Activated CD8-positive, alpha-beta memory T cell treated with anti-CD3 and anti-CD28 coated beads, Interleukin-2, amount 50 U/mL, for 4 hours (primary cell): ENCODE results near the gene BMPR1A.
A peak's percentile ranks its signal among the peaks of the same experiment; 100 is the strongest.
"Not testable (repeated sequence)": the region's sequence is repeated elsewhere in the genome, so short reads cannot be mapped to it uniquely, and the experiment has no call there.

Experiments
- DNase-seq: peaks from one replicate; pipeline ENCODE4 v3.0.0-alpha.2; 2020

BMPR1A gene

DNA sequence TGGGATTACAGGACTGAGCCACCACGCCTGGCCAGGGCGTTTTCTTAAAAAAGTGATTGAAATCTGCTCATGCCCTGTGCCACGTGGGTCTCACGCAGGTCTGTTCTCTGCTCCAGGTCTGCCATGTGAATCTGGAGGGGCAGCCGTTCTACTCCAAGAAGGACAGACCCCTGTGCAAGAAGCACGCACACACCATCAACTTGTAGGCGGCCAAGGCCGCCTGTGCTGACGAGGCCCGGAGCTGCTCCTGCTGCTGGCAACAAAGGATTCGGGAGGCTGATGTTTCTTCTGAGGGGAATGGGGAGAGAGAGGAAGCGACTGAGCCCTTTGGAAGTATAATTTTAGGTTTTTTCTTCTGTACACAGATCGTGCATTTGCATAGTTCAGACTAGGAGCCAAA is 23.6 kb upstream of the BMPR1A start:
- no peak for DNase-seq

DNA sequence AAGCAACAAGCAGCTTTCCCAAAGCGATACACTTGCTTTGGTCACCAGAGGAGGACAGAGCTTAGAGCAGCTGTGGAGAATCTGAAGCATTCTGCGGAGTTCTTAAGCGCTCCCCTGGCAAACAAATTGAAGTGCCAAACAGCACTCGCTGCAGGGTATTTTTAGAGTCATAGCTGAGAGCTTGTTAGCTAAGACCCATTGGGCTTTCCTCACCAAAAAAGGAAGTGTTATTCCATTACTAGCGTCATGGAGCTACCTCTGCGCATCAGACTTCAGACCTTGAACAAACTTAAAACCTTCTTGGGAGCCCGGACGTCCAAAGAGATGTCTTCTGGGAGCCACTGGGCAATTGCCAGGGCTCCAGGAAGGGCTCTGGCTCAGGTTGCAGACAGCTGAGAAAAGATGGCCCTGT is 23.2 kb upstream of the BMPR1A start:
- no peak for DNase-seq

DNA sequence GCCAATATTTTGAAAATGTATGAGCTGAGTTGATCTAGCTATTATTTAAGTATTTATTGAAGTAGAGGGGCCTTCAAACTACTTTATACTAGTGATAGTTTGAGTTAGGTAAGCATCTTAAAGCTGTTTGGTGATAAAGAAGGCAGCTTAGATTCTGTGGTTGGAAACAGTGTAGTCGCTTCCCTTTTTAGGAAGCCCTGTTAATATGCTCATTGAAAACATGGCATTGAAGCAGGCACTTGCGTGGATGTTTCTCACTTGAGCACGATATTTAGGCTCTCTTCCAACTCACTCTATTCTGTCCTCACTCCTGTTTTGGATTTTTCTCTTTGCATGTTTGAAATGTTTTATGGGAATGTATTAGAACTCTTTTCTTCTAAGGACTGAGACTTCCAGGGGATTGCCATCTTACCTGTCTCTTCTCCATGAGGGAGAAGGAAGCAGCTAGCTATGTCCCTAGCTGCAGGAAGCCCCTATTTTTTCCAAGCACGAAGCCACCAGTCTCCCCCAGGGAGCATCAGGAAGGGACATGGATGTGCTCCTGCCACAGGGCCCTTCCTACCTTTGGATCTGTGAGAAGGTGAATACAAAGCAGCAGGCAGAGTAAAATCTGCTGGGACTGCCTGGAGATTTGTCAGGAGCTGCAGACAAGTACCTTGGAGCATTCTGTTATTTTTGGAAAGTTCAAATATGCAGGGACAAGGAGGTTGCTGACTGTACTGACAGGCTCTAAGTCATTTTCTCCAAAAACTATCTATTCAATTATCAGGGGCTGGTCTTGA is 22.0 kb upstream of the BMPR1A start:
- no peak for DNase-seq

DNA sequence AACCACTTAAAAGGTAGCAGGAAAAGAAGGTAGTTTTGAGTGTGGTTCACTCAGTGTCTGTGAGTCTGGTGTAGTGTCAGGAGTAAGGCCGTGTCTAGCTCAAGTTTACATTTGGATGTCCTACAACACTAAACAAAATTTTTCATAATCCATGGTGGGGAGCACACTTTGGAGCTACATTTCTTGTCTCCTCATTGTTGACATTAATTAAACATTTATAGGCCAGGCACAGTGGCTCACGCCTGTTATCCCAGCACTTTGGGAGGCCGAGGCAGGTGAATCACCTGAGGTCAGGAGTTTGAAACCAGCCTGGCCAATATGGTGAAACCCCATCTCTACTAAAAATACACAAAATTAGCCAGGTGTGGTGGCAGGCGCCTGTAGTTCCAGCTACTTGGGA is 21.1 kb upstream of the BMPR1A start:
- DNase-seq = not testable (repeated sequence)

DNA sequence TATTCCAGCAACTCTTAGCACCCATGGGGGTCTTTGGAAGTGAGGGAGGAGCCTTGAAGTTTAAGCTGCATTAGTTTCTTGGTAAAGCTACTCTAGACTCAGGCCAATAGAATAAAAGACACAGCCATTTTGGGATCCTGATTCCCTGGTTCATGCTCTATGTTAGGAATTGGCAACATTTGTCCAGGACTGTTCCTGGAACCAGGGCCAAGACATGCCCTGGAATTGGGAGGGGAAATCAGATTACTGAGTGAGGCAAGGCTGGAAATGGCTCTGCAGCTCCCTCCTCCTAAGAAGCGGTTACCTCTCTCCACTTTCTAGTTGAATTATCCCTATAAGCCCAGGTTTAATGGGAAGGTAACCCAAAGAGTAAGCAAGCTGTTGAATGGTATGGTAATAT is 14.2 kb upstream of the BMPR1A start:
- no peak for DNase-seq

DNA sequence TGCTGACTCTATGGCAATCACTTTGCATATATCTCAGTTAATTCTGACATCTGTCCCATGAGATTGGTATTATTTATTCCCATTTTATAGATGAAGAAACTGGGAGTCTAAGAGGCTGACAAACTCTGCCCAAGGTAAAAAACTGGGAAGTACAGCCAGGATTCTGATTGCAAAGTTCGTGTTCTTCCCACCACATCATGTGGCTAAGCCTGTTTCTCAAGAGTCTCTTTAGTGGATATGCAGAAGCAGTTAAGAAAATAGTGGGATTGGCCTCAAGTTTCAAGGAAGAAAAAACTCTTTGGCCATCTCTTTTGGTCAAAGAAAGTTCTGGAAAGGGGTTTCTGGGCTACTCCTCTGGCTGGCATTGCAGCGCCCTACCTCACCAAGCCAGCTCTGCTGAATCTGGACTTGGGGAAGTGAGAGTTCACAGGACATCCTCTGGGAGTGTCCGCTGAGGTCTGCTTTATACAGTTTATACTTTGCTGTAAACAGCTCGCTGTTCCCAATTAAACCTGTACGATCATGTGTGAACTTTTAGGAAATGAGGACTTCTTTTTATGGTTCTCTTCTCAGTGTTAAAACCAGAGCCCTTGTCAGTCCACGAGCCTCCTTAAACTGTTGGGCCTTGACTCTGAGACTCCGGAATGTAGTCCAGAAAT is 12.2 kb upstream of the BMPR1A start:
- DNase-seq = no peak

DNA sequence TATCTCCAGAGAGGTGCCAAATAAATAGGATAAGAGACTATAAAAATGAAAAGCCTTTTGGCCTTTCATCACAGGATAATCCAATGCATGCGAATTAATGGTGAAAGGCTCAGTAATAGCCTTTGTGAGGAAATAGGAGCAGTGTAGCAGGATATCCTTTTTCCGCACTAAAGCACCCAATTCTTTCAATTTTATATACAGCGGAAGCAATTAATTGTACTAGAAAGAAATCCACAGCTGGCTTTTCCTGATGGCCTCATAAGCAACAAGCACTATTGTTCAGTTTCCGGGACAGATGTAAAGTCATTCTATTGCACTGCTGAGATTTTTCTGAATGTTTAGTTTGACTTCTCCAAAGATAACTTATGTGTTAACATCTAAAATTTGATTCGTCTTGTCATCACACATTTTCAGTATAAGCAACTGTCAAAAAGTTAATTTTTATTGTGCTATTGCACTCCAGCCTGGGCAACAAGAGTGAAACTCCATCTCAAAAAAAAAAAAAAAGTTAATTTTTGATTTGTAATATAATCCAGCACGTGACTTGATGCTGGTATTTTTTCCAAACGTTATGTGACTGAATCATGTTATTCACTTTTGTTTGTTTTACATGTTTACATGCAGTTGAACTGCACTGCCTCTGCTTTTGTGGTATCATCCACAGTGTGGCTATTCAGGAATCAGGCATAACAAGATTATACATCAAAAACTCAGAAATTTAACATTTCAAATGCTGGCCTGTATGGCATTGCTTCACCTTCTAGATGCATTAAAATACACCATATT is 8.4 kb upstream of the BMPR1A start:
- no peak for DNase-seq

DNA sequence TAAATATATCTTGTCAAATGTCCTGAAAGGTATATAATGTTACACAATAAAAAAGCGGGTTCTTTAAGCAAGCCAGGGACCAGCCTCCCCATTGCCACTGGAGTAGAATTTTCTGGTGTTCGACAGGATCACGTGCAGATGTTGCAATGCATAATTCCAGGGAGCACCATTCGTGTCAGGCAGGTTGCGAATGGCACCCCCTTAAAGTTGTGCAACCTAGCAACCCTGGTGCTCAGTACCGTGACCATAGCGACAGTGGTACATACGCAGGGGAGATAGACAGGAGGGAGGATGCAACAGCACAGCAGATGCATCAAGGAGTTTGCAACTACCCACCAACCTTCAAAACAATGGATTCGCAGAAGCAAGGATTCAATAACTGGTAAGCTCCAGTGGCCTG is 6.6 kb upstream of the BMPR1A start:
- no peak for DNase-seq

DNA sequence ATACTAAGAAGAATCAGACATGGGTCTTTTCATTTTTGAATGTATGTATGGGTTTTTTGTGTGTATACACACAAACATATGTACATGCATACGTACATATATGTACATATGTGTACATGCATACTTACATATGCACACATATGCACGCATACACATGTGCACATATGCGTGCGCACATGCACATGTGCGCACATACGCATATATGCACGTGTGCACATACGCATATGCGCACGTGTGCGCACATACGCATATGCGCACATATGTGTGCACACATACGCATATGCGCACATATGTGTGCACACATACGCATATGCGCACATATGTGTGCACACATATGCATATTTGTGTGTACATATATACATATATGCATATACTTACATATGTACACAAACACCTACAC is 4.9 kb upstream of the BMPR1A start:
- DNase-seq = no peak

DNA sequence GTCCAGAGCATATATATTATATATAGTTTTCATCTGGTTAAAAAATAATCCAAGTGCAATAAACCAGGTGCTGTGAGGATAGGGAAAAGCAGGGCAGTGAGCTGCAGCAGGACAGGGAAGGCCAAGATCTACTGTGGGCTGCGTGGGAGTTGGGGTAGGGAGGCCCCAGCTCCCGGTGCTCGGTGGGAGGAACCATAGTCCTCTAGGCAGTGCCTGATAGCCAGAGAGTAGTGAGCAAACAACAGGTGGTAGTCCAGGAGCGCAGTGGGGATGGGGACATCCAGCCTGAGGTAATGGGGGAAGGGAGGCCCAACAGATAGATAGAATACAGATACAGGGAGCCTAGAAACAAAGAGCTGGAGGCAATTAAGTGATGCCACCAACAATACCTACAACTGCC is 4.1 kb upstream of the BMPR1A start:
- no peak for DNase-seq

DNA sequence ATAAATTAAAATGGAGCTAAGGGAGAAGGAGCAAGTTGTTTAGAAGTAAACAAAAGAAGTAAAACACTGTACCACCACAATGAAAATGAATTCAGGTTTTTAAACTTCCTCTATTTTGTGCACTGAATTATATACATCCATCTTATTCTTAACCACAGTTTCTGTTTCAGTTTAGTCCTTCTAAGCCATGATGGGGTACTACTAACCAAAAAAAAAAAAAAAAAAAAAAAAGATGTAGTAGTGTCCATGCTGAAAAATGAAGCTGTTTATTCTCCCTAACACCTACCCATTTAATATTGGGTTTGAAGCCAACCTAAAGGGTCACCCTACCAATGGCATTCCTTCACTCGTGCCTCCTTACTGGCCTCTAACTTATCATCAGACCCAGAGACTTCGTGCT is 3.4 kb upstream of the BMPR1A start:
- no peak for DNase-seq

DNA sequence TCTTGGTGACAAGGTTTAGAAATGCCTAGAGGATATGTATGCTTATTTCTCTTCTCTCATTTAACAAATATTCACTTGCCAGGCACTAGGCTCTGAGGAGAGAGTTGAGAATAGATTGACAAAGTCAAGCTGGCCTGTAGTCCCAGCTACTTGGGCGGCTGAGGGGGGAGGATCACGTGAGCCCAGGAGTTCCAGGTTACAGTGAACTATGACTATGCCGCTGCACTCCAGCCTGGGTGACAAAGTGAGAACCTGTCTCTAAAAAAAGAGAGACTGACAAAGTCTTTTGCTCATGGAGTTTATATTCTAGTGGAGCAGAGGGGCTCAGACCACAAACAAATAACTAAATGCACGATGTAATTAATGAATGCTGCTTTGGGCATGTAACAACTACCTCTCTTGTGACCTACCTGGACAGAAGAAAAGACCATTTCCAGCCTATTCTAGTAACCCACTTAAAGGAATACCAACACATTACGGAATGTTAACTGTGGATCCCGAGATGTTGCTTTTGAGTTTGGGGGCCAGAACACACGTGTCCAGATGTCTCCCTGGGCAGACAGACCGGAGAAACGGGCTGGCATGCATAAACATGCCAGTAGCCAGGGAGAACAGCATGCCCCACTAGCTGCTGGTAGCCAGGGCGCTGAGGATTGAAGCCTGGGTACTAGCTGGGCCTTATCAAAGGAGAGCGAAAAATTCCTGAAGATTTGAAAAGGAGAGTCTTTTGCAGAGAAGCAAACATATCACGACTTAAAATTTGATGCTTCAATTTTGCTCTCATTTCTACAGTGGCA is 2.6 kb upstream of the BMPR1A start:
- no peak for DNase-seq

DNA sequence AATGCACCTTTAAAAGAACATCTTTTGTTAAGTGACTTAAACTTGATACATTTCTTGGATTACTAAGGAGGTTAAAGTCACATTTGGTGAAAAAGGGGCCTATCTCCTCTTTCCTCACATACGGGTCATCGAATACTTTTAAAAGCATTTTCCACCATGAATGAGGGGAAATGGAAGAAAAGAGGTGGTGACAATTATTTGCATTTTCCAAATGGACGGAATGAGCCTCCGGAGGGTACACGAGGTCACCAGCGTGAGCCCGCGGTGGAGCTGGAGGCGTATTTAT is 1.0 kb upstream of the BMPR1A start:
- no peak for DNase-seq

DNA sequence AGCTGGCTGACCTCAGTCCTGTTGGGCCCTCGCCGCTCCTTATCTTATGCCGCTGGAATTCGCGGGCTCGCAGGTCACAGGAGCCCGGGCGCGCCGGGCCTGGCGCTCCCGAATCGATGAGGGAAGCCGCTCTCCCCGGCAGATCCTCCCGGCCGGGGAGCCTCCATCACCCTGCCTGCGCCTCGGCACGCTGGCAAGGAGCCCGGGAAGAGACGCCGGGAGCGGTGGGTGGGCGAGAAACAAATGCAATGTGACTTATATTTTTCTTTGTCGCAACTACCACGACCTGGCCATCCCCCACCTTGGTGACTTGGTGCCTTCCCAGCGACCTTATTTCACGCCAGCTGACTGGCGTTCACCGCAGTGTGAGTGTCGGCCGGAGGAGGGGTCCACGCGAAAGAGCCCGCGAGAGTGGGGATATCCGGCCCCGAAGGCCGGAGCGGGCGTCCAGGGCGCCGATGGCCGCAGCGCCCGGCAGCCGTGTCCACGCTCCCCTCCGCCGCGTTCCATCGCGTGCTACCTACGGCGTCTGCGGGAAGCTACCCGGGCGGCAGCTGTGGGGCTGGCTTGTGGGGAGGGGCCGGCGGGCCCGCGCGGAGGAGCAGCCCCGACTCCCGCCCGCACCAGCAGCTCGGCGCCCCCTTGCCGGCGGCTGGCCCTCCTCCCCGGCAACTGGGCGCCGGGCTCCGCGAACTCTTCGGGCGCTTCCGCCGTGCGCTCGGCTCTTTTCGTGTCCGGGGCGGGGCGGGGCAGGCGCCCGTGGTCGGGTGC is 494 bp upstream of the BMPR1A start:
- DNase-seq = peak; percentile 89

DNA sequence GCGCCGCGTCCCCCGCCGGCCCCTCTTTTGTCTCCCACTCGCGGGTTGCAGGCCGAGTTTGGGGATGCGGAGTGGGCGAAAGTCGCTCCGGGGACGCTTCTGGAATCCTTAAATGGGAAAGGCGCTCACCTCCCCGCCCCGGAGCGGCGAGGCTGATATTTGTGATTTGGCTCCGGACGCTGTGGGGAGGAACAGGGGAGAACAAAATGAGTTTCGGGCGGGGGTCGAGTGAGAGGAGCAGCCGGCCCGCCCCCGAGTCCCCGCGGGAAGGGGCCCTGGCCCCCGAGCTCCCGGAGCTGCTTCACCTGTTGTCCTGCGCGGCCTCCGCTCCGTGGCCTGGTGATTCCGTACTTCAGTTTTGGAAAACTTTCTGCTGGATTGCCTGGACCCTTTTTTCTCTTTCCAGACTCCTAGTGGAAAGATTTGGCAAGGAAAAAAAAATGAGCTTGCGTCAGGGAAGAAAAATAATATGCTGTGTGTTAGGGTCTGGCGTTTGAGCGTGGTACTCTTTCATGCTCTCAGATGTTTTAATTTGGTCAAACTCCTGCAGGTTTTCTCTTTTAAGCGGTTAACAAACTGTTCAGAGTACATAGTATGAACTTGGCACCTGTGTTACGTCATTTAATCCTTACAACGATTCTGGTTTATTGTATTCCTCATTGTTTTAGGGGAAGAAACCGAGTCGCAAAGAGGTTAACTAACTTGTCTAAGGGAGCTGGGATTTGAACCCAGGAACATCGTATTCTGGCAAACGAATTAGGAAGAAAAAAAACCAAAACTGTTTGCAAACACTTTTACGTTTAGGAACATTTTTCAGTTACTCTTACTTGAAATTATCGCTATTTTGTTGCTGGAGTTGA is 924 bp downstream of the BMPR1A start:
- DNase-seq = peak; percentile 15

DNA sequence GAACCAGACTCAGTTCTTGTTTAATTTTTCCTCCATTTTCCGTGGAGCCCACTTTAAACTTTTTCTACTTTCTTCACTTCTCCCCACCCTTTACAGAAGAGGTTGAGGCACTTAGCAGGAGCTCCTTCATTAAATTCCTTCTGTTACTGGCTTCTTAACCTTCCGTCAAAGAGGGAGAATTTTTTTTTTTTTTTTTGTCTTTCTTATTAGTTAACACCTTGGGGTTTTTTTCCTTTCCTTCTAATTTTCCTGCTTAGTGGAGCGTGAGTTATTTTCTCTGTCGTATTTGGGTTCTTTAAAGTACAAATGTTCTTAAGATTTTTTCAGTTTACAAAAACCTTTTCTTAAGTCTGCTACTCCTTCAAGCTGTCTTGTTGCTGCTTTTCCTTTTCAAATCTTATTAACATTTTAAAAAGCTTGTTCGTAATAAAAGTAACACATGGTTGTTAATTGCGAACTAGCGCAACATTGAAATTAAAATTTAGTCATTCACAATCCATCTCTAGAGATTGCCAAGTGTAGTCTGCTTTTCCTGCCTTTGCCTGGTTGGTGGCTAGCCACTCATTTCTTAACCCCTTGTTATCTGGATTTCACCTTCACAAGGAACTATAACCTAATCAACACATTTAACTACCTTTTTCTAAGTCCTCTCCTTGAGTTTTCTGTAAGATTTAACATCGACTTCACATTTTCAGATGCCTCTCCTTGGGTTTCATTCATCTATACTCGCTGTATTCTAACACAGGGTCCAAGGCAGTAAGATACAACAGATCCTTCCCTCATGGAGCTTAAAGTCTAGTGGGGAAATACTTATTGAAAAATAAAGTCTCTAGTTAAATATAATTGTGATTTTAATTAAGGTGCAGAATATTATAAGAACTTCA is 2.0 kb downstream of the BMPR1A start:
- no peak for DNase-seq

DNA sequence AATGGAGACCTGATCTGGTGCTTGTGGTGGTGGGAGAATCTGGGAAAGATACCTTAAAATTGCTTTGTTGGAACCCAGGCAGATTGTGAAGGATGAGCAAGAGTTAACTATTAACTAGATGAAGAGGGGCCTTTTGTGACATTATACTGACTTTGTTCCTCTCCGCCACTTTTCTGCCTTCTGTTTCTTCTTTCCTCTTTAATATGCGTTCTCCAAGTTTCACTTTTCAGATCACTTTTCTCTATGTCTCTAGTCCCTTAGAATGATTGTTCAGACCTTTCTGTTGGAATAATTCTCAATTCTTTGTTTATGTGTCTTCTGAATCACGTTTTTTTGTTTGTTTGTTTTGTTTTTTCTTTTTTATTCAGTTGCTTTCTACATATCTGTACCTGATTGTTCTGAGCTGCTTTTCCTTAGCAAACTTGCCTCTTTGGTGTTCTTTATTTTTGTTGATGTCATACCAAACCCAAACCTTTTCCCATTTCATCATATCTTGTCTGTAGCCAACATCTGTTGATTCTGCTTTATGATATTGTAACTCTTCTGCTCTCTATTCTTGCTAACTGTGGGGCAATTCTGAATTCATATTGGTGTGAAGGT is 2.8 kb downstream of the BMPR1A start:
- DNase-seq = no peak

DNA sequence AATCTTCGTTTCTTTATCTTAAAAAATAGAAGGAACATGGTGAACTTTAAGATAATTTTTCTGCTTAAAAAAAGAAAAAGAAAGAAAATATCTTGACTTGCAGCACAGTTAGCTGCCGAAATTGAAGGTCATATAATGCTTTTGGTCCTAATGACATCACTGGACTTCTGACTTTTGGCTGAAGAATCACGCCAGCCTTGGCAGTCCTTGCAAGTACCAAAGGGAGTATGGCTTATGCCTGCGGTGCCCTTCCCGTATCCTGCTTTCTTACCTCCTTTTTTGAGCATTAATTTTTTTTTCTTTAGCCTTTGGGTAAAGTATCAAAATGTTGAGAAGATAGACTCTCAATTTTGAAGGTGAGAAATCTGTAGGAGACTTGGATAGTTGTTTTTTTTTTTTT is 7.0 kb downstream of the BMPR1A start:
- DNase-seq = no peak

DNA sequence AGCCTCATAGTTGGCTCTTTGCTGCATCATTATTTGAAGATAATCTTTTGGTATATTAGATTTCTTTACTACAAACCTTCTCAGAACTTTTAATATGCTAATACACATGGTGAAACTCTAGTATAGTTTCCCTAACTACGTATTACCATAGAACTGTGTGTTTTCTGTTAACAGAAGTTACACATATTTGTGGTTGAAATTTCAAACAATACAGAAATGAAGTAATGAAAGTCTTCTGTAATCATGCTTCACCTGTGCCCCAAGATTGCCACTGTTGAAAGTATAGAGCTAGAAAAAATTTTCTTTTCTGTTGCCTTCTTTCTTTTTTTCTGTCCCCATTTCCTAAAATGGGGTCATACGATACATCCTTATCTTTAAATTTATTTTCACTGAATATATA is 9.1 kb downstream of the BMPR1A start:
- DNase-seq = no peak

DNA sequence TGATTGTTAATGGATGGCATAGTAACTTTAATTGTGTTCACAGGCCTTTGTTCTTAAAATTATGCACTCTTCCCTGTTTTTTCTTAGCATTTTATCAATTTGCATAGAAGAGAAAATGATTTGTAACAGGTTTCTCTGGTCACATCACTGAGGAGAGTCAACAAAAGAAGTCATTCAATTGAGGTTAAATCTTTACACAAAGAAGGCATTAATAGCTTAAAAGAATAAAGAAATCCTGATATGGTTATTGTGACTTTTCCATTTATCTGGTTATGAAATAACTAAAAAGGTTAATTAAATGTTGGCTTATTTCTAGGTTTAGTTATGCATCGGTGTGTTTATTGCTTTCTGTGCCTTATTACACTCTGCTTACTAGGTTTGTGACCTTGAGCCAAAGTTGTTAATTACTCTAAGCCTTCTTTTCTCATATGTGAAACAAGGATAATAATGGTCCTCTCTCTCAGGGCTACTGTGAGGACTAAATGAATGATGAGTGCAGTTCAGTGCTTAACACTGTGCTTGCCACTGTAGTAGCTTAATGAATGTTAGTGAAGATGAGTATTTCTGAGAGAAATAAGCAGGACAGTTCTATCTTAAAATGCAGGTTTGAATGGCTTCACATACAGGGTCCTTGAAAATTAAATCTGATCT is 12.1 kb downstream of the BMPR1A start:
- DNase-seq = no peak
